Hepatocyte (in vitro differentiated cells): ENCODE measurements around the gene BNIP5.

Experiments
- EZH2 ChIP-seq: fragments of 200-600 bp; sonication (generic); IDR thresholded peaks from 2 replicates; pipeline ENCODE4 v1.6.1; 2016; ENCODE audit warnings: antibody characterized with exemption, mild to moderate bottlenecking, borderline replicate concordance
- EZH2phosphoT487 ChIP-seq: fragments of 200-600 bp; sonication (generic); IDR thresholded peaks from one replicate; pipeline ENCODE4 v1.6.1; 2018; ENCODE audit warnings: antibody characterized with exemption, mild to moderate bottlenecking, low read depth, moderate library complexity; ENCODE audit not compliant: unreplicated experiment, severe bottlenecking
- TF ChIP-seq, protein P1 (sequence below): fragments of 200-600 bp; sonication (generic); IDR thresholded peaks from 2 replicates; pipeline ENCODE4 v1.5.1; 2016; ENCODE audit warnings: antibody characterized with exemption, mild to moderate bottlenecking; ENCODE audit not compliant: poor library complexity

DNA sequence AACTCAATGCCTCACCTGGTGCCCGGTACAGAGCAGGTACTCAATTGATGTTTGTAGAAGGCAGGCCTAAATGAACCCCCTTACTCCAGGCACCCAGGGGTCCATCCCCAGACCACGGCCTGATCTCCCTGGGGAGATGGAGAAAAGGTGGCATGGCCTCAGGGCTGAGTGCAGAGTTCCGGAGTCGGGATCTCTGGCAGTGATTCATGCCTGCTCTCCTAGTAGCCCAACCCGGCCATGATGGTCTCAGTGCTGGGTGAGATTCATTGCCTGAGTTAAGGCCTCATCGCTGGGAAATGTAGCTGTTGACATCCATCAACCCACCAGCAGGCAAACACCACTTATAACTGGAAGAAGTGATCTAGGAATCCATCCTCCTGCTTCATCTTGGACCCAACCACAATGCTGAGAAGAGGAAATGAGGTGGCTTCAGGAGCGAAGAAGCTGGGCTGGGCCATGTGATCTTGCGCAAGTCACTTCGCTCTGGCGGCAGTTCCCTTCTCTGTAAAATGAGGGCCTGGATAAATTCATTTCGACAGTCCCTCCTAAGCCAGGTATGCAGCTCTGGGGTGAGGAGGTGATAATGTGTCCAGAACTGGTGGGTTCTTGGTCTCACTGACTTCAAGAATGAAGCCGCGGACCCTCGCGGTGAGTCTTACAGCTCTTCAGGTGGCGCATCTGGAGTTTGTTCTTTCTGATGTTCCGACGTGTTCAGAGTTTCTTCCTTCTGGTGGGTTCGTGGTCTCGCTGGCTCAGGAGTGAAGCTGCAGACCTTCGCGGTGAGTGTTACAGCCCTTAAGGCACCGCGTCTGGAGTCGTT, 26.1 kb upstream of the BNIP5 start:
- TF ChIP-seq, protein P1, sequence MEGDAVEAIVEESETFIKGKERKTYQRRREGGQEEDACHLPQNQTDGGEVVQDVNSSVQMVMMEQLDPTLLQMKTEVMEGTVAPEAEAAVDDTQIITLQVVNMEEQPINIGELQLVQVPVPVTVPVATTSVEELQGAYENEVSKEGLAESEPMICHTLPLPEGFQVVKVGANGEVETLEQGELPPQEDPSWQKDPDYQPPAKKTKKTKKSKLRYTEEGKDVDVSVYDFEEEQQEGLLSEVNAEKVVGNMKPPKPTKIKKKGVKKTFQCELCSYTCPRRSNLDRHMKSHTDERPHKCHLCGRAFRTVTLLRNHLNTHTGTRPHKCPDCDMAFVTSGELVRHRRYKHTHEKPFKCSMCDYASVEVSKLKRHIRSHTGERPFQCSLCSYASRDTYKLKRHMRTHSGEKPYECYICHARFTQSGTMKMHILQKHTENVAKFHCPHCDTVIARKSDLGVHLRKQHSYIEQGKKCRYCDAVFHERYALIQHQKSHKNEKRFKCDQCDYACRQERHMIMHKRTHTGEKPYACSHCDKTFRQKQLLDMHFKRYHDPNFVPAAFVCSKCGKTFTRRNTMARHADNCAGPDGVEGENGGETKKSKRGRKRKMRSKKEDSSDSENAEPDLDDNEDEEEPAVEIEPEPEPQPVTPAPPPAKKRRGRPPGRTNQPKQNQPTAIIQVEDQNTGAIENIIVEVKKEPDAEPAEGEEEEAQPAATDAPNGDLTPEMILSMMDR = no peak
- TF ChIP-seq EZH2 (no peak), EZH2phosphoT487 (no peak)
